HG03354 (cell line): Measurements from ENCODE around the gene SPTB.
"Not testable (repeated sequence)": the region's sequence is repeated elsewhere in the genome, so short reads cannot be mapped to it uniquely, and the experiment has no call there.

Experiments used
- ATAC-seq: cut with Tn5 transposase; IDR thresholded peaks from one replicate; pipeline ENCODE4 v1.9.1; 2021; ENCODE audit warnings: mild to moderate bottlenecking; ENCODE audit not compliant: unreplicated experiment, poor library complexity, severe bottlenecking

SPTB gene

GRCh38 chr14:64826333-64826732 lies 53.4 kb downstream of the SPTB start:
- ATAC-seq: no peak

- ATAC-seq: no peak
These were observed 54.2 kb downstream of the SPTB start for GRCh38 chr14:64825509-64825908.

GRCh38 chr14:64825006-64825405 lies 54.7 kb downstream of the SPTB start:
- no peak for ATAC-seq

GRCh38 chr14:64824471-64824870 lies 55.2 kb downstream of the SPTB start:
- no peak for ATAC-seq

GRCh38 chr14:64823305-64823861 lies 56.3 kb downstream of the SPTB start:
- ATAC-seq: peak; percentile 88

GRCh38 chr14:64821651-64822050 lies 58.1 kb downstream of the SPTB start:
- ATAC-seq: no peak

GRCh38 chr14:64818151-64818550 lies 61.6 kb downstream of the SPTB start:
- ATAC-seq: no peak

- no peak for ATAC-seq
These were observed 62.1 kb downstream of the SPTB start for GRCh38 chr14:64817631-64818030.

GRCh38 chr14:64816221-64816783 lies 63.4 kb downstream of the SPTB start:
- ATAC-seq: no peak

GRCh38 chr14:64815257-64815656 lies 64.5 kb downstream of the SPTB start:
- no peak for ATAC-seq

- no peak for ATAC-seq
These were observed 67.3 kb downstream of the SPTB start for GRCh38 chr14:64812412-64812811.

GRCh38 chr14:64811676-64812075 lies 68.0 kb downstream of the SPTB start:
- no peak for ATAC-seq

GRCh38 chr14:64808449-64808848 lies 71.3 kb downstream of the SPTB start:
- ATAC-seq: no peak

GRCh38 chr14:64807551-64807950 lies 72.2 kb downstream of the SPTB start:
- no peak for ATAC-seq

- ATAC-seq: no peak
These were observed 72.7 kb downstream of the SPTB start for GRCh38 chr14:64806862-64807495.

GRCh38 chr14:64806202-64806861 lies 73.4 kb downstream of the SPTB start:
- ATAC-seq: no peak

GRCh38 chr14:64805646-64806045 lies 74.1 kb downstream of the SPTB start:
- not testable (repeated sequence) for ATAC-seq

GRCh38 chr14:64804754-64805260 lies 74.9 kb downstream of the SPTB start:
- no peak for ATAC-seq

GRCh38 chr14:64801800-64802199 lies 77.9 kb downstream of the SPTB start:
- no peak for ATAC-seq

GRCh38 chr14:64801046-64801445 lies 78.7 kb downstream of the SPTB start:
- ATAC-seq: no peak

- no peak for ATAC-seq
These were observed 79.7 kb downstream of the SPTB start for GRCh38 chr14:64800000-64800399.
